IPS-18a (cell line): ENCODE data around the gene PCDH15.

Source experiments
- H3K27ac ChIP-seq: one replicate; pipeline ENCODE4 v1.5.1; 2013; ENCODE audit warnings: low read length
- H3K27me3 ChIP-seq: one replicate; pipeline ENCODE4 v1.6.1; 2013; ENCODE audit warnings: mild to moderate bottlenecking, low read length; ENCODE audit not compliant: control insufficient read depth, insufficient read depth
- H3K36me3 ChIP-seq: one replicate; pipeline ENCODE4 v1.6.1; 2013; ENCODE audit warnings: low read depth, low read length; ENCODE audit not compliant: control insufficient read depth
- H3K4me1 ChIP-seq: one replicate; pipeline ENCODE4 v1.6.1; 2013; ENCODE audit warnings: low read depth, low read length; ENCODE audit not compliant: control insufficient read depth
- H3K4me3 ChIP-seq: one replicate; pipeline ENCODE4 v1.5.1; 2013; ENCODE audit warnings: low read length
- H3K9ac ChIP-seq: one replicate; pipeline ENCODE4 v1.6.1; 2013; ENCODE audit warnings: mild to moderate bottlenecking, low read length, moderate library complexity
- H3K9me3 ChIP-seq: one replicate; pipeline ENCODE4 v1.6.1; 2013; ENCODE audit warnings: low read depth, low read length; ENCODE audit not compliant: control insufficient read depth

Gene PCDH15

GRCh38 chr10:53841483-53842145 is 959.4 kb downstream of the PCDH15 start:
- no peaks in the 10 kb centered on the region for H3K36me3 ChIP-seq
- H3K9ac ChIP-seq: no peak overlapping the region
- peaks cover 3% of the 10 kb centered on the region for H3K4me1 ChIP-seq
- no peak overlapping the region for H3K4me3 ChIP-seq
- no peaks in the 10 kb centered on the region for H3K27me3 ChIP-seq
- no peaks in the 10 kb centered on the region for H3K9me3 ChIP-seq
- no peak overlapping the region for H3K27ac ChIP-seq

DNA sequence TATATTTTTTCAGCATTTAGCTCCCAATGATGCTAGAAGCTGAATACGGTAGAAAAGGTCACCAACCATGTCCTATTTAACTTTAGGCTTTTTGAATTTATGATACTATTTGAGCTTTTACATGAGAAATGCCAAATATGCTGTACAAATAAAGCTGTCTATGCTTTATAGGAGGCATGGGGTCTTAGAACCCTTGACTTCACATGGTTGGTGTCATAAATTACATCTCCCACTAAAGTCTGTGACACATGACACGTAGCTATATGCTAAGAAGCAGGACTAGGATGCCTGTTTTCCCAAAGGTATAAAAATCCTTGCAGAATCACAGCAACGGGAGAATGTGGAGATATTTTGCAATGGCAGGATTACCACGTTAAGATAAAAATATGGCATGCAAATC is 960.4 kb downstream of the PCDH15 start:
- no peak overlapping the region for H3K9ac ChIP-seq
- no peaks in the 10 kb centered on the region for H3K9me3 ChIP-seq
- no peak overlapping the region for H3K27ac ChIP-seq
- H3K4me3 ChIP-seq: no peak overlapping the region
- H3K36me3 ChIP-seq: no peaks in the 10 kb centered on the region
- no peaks in the 10 kb centered on the region for H3K27me3 ChIP-seq
- H3K4me1 ChIP-seq: peaks cover 3% of the 10 kb centered on the region

GRCh38 chr10:53839440-53840039 is 961.5 kb downstream of the PCDH15 start:
- no peak overlapping the region for H3K4me3 ChIP-seq
- no peak overlapping the region for H3K9ac ChIP-seq
- no peak overlapping the region for H3K27ac ChIP-seq
- H3K27me3 ChIP-seq: no peaks in the 10 kb centered on the region
- peaks cover 3% of the 10 kb centered on the region for H3K4me1 ChIP-seq
- no peaks in the 10 kb centered on the region for H3K36me3 ChIP-seq
- no peaks in the 10 kb centered on the region for H3K9me3 ChIP-seq

DNA sequence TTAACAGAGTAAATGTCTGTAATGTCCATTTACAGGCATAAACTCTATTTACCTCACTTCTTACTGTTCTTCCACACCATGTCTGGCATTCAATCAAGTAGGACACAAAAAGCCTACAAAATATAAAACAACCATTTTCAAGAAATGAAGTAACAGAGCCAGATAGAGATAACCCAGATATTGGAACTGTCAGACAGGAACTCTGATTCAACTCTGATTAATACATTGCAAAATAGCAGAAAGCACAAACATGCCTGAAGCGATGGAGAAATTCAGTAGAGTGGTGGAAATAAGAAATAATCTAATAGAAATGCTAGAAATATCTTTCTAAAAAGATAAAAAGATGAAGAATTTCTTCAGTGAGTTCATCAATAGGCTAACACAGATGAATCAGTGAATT is 964.4 kb downstream of the PCDH15 start:
- no peaks in the 10 kb centered on the region for H3K9me3 ChIP-seq
- H3K36me3 ChIP-seq: no peaks in the 10 kb centered on the region
- no peak overlapping the region for H3K27ac ChIP-seq
- H3K9ac ChIP-seq: no peak overlapping the region
- no peaks in the 10 kb centered on the region for H3K4me1 ChIP-seq
- no peaks in the 10 kb centered on the region for H3K27me3 ChIP-seq
- H3K4me3 ChIP-seq: no peak overlapping the region

- no peak overlapping the region for H3K27ac ChIP-seq
- H3K4me3 ChIP-seq: no peak overlapping the region
These were observed 967.1 kb downstream of the PCDH15 start for GRCh38 chr10:53833908-53834307.

DNA sequence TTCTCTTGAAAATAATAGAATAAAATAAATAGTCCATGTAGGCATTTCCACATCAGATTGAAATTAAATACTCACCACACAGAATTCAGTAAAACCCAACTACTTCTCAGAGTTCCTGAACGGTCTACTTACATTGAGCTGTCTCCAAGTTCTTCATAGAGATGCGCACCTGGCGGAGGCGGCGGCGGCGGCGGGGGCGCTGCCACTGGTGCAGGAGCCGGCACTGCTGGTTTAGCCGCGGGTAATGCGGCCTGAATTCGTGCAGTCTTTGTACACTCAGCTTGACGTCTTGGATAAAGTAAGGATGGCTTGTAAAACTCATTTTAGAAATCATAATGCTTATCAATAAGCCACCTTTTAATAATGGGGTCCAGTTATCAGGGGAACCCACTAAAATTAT is 973.8 kb downstream of the PCDH15 start:
- Histone ChIP-seq H3K9ac (no peak overlapping the region), H3K36me3 (no peaks in the 10 kb centered on the region), H3K27me3 (no peaks in the 10 kb centered on the region), H3K4me3 (no peak overlapping the region), H3K27ac (no peak overlapping the region), H3K4me1 (peaks cover 7% of the 10 kb centered on the region), H3K9me3 (no peaks in the 10 kb centered on the region)

More at GRCh38 chr10:53833908-53834307, 967.1 kb downstream of the PCDH15 start:
- Histone ChIP-seq H3K36me3 (no peaks in the 10 kb centered on the region), H3K27me3 (no peaks in the 10 kb centered on the region), H3K4me1 (peaks cover 7% of the 10 kb centered on the region), H3K9ac (no peak overlapping the region), H3K9me3 (no peaks in the 10 kb centered on the region)

DNA sequence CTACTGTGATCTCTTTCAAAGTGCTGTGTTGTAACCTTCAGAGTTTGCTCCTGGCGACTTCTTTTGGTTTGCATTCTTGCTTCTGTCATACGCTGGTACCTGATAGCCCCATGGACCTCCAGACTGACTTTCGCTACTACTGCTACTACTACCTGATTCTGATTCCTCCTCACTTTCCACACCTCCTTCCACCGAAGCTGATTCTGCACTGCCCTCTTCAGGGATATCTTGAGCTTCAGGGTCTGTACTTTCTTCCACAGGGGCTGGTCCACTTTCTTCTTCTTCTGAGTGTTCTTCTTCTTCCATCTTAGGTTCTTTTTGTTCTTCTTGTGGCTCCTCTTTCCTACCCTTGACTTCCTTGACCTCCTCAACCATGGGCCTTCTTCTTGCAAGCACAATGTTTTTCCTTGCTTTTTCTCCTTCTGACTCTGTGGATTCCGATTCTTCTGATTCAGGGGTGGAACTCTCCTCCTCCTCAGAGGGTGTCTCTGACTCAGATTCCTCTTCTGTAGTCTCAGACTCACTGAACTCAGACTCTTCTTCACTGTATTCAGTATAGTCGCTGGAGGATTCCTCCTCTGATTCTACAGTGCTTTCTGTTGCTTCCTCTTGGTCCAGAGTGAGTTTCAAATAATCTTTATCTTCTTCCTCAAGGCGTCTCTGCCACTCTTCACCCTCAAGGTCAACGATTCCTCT is 992.2 kb downstream of the PCDH15 start:
- no peak overlapping the region for H3K9ac ChIP-seq
- no peaks in the 10 kb centered on the region for H3K27me3 ChIP-seq
- no peaks in the 10 kb centered on the region for H3K4me1 ChIP-seq
- no peak overlapping the region for H3K27ac ChIP-seq
- H3K9me3 ChIP-seq: no peaks in the 10 kb centered on the region
- H3K4me3 ChIP-seq: no peak overlapping the region
- H3K36me3 ChIP-seq: no peaks in the 10 kb centered on the region

- Histone ChIP-seq H3K36me3 (no peaks in the 10 kb centered on the region), H3K27ac (no peak overlapping the region), H3K4me3 (no peak overlapping the region), H3K4me1 (no peaks in the 10 kb centered on the region), H3K9me3 (no peaks in the 10 kb centered on the region), H3K27me3 (no peaks in the 10 kb centered on the region), H3K9ac (no peak overlapping the region)
These were observed 1014.7 kb downstream of the PCDH15 start for GRCh38 chr10:53786236-53786900.

- Histone ChIP-seq H3K9ac (no peak overlapping the region), H3K36me3 (no peaks in the 10 kb centered on the region), H3K9me3 (no peaks in the 10 kb centered on the region), H3K4me1 (no peaks in the 10 kb centered on the region), H3K27me3 (no peaks in the 10 kb centered on the region), H3K4me3 (no peak overlapping the region), H3K27ac (no peak overlapping the region)
These were observed 1029.3 kb downstream of the PCDH15 start for GRCh38 chr10:53771701-53772100.

DNA sequence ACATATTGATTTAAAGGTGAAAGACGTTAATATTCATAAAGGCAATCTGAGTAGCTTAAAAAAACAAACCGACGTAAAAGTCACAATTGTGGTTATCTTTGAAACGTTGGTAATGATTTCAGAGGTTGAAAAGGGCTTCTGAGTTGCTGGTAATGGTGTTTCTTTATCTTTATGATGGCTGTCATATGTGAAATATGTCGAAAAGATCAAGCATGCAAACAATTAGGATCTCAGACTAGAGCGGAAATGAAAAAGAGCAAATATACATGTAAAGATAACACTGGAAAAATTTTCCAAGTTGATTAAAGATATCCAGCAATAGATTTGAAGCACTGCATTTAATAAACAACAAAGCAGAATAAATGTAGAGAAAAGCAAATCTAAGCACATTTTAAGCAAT is 1030.1 kb downstream of the PCDH15 start:
- Histone ChIP-seq H3K27me3 (no peaks in the 10 kb centered on the region), H3K27ac (no peak overlapping the region), H3K4me3 (no peak overlapping the region), H3K9ac (no peak overlapping the region), H3K4me1 (no peaks in the 10 kb centered on the region), H3K9me3 (no peaks in the 10 kb centered on the region), H3K36me3 (no peaks in the 10 kb centered on the region)

- Histone ChIP-seq H3K4me3 (no peak overlapping the region), H3K9me3 (no peaks in the 10 kb centered on the region), H3K4me1 (no peaks in the 10 kb centered on the region), H3K36me3 (no peaks in the 10 kb centered on the region), H3K27ac (no peak overlapping the region), H3K9ac (no peak overlapping the region), H3K27me3 (no peaks in the 10 kb centered on the region)
These were observed 1035.7 kb downstream of the PCDH15 start for GRCh38 chr10:53765311-53765710.
